HG03354 (cell line): ENCODE measurements around the gene SARM1.

Experiments
- ATAC-seq: cut with Tn5 transposase; IDR thresholded peaks from one replicate; pipeline ENCODE4 v1.9.1; 2021; ENCODE audit warnings: mild to moderate bottlenecking; ENCODE audit not compliant: unreplicated experiment, poor library complexity, severe bottlenecking

The SARM1 gene

GRCh38 chr17:28366605-28367004 is 4.9 kb upstream of the SARM1 start:
- ATAC-seq: no peak

GRCh38 chr17:28367641-28368305 is 3.7 kb upstream of the SARM1 start:
- no peak for ATAC-seq

DNA sequence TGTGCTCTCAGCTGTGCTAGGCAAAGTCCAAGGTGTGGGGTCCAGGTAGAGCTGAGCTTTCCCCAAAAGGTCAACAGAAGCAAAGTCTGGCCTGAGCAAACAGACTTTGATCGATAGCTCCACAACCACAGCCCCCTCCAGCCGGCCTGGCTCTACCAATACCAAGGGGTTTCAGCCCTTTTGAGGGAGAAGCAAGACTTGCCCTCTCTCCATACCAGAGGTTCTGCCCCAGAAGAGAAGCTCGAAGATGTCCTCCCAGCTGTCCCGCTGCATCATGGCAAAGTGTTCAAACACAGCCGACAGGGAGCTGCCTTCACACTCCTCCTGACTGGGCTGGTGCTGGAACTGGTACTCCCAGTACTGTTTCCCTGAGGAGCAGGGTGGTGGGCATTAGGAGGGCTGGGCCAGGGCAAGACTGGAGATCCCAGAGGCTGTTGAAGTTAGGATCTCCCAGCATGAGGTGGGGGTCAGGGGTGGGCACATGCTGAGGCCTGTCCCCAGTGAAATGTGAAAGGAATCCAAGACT is 3.1 kb upstream of the SARM1 start:
- ATAC-seq: no peak

- no peak for ATAC-seq
Observed at GRCh38 chr17:28368915-28369683, 2.4 kb upstream of the SARM1 start.

DNA sequence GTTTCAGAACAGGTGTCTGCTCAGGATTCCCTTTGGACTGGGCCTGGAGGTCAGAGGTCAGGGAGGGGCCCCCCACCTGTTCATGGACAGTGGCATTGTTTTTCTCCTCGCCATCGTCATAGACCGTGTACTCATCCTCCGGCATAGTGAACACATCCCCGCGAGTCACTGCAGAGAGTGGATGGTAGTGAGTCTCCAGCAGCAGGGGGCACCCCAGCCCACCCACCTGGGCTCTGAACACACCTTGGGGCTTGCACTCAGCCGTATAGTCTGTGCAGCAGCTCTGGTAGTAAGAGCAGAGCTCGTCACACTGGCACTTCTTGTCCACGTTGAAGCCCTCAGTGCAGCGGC is 1.8 kb upstream of the SARM1 start:
- no peak for ATAC-seq

GRCh38 chr17:28370035-28370743 is 1.3 kb upstream of the SARM1 start, which contains the start of gene VTN:
Gene VTN (minus strand): TSS chr17:28370307. CDS start chr17:28370203, 104 bp downstream.
- ATAC-seq: no peak

DNA sequence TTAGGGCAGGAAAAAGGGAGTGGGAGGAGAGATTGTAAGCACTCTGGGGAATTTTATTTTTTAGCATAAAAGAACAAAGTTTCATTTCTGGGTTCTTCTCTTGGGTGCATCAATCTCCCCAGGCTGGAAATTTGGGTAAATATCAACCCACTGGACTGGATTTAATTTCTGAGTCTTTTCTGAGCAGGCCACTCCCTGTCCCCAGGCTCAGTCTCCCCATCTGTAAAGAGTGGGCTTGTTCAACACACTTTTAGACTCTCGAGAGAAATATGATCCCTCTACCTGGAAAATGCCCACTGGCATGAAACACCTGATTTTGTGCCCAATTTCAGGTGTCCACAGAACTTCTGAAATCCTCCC is 770 bp upstream of the SARM1 start:
- ATAC-seq: no peak

GRCh38 chr17:28372203-28372944 is 880 bp downstream of the SARM1 start:
- ATAC-seq: no peak

- no peak for ATAC-seq
Observed at GRCh38 chr17:28372945-28373274, 1.4 kb downstream of the SARM1 start.

GRCh38 chr17:28379814-28380801 is 8.6 kb downstream of the SARM1 start:
- no peak for ATAC-seq

- no peak for ATAC-seq
Observed at GRCh38 chr17:28381141-28381825, 9.8 kb downstream of the SARM1 start.

- peak; percentile 81 for ATAC-seq
Observed at GRCh38 chr17:28384281-28385036, 13.0 kb downstream of the SARM1 start.

DNA sequence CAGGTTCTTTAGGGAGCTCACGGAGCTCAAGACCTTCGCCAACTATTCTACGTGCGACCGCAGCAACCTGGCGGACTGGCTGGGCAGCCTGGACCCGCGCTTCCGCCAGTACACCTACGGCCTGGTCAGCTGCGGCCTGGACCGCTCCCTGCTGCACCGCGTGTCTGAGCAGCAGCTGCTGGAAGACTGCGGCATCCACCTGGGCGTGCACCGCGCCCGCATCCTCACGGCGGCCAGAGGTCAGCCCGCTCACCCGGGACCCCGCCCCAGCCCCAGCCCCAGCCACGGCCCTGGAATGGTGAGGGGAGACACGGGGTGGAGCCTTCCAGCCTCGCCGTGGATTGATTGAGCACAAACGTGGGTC is 13.5 kb downstream of the SARM1 start:
- peak; percentile 34 for ATAC-seq

GRCh38 chr17:28385406-28385805 is 13.9 kb downstream of the SARM1 start:
- ATAC-seq: no peak

- ATAC-seq: no peak
Observed at GRCh38 chr17:28386391-28386790, 14.9 kb downstream of the SARM1 start.

GRCh38 chr17:28388106-28388505 is 16.6 kb downstream of the SARM1 start:
- no peak for ATAC-seq

DNA sequence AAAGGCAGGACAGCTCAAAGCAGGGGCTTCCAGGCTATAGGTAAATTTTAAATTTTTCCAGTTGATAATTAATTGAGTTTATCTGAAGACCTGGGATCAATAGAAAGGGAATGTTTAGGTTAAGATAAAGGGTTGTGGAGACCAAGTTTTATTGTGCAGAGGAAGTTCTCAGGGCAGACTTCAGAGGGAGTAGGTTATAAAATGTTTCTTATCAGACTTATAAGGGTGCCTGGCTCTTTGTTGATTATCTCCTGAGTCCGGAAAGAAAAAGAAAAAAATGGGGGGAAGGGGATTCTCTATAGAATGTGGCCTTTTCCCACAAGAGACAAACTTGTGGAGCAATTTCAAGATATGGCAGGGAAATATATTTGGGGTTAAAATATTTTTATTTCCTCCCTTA is 18.6 kb downstream of the SARM1 start:
- ATAC-seq: no peak

- no peak for ATAC-seq
Observed at GRCh38 chr17:28390563-28390962, 19.1 kb downstream of the SARM1 start.
